GM21367 (cell line): ENCODE data around the gene DRGX.

Experiments used
- ATAC-seq: cut with Tn5 transposase; IDR thresholded peaks from one replicate; pipeline ENCODE4 v1.9.1; 2021; ENCODE audit not compliant: unreplicated experiment

Gene DRGX

DNA sequence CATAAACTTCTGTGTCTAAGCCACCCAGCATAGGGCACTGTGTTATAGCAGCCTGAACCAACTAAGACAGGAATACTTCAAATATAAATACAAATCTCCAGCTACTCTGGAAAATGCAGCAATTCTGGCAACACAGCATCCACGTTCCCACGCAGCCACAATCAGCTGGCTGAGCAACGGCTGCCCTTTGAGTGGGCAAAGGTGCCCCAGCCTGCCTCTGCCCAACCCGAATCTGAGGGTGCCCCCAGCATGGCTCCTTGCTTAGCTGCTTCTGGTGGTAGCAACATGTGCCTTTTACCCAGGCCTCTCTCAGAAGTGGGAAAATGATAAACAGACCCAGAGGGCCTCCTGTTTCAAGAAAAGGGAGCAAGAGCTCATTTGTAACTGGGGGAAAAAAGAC lies 12.0 kb downstream of the DRGX start:
- ATAC-seq = no peak

DNA sequence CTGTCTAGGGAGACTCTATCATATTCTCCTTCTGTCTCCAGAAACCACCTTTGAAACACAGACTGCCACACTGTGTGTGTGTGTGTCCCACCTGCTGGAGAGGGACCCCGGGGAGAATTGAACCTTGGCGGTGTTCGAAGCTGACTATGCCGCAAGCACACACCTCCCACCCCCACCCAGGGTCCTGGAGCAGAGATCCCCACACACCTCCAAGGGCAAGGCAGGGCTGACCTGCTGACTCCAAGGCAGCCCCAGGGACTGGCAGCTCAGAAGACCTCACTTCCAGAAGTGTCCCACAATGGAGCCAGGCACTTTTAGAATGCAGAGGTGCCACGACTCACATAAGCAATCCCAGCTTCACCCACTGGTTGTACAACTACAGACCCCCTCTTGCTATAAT lies 13.1 kb downstream of the DRGX start:
- no peak for ATAC-seq

DNA sequence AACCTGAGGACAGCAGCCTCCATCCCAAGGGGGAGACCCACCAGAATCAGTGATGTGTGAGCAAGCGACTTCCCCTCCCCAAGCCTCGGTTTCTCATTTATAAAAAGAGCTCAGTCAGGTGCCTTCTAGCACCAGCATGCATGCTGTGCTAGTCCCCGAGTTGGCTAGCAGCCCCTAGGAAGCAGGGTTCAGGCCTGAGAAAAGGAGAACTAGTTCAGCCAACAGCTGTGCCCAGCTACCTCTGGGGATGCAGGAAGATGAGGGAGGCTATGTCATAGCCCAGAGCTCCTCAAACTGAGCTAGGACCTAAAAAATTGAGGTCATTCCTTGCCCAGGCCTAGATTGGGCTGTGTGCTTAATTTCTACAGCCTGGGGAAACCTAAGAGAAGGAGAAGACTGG lies 13.7 kb downstream of the DRGX start:
- no peak for ATAC-seq

DNA sequence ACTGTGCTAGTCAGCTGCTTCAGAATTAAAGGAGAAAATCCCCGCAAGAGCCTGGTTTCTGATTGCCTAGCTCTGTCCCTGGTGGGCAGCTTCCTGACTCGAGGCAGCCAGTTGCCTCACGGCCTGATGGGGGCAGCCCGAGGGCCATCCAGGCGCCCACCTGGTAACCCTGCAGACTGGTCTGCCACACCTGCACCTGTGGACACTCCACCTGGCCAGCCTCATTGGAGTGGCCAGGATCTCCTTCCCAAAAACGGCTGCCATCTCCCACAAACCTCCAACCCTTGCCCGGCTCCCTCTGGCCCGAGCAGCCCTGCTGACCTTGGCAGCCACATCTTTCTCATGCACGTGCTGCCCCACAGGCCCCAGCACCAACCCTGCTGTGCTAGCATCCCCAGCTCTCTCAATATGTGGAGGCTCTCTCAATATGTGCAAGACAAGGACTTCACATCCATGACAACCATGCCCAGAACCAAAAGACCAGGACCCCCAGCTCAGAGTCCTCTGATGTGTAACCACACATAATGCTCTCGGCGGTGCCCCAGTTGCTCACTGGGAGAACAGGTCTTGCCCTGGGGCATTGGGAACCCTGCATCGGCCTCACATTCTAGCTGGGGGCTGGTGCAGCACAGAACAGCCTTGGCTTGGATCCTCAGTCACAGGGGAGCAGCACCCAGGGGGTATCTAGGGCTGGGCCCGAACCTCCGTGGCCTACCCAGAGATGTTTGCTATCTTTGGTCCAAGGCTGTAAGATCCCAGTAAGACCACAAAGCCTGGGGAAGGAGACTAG lies 14.6 kb downstream of the DRGX start:
- ATAC-seq = no peak

DNA sequence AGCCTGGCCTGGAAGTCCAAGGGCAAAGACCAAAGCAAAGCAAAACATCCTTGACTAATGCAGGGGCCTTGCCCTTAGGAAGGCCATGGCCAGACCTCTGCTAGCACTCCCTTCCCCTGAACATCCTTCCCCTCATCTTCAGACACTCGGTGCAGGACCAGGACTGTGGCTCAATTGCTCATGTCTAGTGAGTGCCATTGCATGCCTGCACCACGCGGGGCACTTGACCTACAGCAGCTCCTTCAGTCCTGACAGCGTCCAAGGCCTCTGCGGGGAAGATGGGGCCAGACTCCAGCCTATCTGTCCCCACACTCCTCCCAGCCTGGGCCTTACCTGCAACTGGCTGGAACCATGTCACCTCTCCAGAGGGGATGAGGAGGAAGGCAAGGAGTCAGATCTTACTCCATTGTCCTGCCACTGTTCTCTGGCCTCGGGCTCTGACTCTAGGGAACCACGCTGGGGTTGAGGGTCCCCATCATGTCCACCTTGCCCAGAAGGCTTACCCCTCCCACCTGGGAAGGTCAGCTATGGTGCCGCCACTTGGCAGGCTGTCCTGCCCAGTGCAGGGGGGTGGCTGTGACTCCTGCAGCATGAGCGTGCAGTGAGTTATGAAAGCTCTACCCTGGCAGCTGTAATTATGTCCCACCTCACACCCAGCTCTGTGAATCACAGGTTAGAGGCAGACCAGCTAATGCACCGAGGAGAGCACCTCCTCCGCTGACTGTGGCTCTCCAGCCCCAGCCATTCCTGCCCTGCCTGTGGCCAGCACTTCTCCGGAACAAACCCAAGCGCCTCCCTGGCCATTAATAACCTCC lies 16.1 kb downstream of the DRGX start:
- ATAC-seq = no peak

DNA sequence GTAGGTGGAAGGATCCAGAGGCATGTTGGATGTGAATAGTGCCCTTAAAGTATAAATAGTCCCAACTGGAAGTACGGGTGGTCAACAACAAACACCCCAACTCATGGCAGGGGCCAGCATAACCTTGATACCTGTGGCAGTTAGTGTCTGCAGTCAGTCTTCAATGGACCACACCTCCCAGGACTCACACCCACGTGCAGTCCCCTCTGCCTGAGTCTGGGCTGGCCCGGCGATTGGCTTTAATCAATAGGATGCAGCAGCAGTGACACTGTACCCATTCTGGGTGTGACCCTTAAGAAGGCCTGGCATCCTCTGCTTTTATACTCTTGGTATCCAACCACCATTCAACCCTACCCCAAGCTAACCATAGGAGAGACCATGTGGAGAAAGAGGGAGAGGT lies 18.6 kb downstream of the DRGX start:
- ATAC-seq = no peak

DNA sequence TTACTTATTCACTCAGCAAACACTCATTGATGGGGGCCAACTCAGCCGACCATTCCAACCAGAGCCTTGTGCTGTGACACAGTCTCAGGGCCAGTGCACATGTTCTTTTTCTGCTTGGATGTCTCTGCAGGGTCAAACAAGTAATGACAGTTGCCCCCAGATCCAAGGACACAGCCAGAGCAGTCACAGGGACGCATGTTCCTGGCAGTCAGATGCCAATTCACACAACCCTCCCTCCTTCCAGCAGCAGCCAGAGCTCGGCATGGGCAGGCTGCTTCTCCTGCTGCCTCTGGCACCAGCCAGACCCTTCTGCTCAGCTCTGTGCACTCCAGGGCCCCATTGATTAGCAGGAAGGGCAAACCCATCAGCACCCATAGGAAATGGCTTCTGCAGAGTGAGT lies 20.3 kb downstream of the DRGX start:
- ATAC-seq = no peak

DNA sequence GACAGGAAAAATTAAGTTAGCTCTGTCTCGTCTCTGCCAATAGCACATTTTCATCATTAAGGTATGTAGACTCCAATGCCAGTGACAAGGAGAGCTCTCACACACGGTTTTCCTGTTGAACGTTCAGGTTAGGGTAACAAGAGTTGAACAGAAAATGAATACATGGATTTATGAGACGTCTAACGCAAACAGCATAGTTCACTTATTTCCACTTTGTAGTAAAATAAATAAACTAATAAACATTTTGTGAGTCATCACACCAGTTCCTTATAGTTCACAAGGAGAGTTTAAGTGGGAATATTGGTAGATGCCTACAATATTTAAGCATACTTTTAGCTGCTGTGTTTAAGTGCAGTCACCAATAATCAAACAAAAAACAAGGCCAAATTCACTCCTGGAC lies 21.1 kb downstream of the DRGX start:
- no peak for ATAC-seq

DNA sequence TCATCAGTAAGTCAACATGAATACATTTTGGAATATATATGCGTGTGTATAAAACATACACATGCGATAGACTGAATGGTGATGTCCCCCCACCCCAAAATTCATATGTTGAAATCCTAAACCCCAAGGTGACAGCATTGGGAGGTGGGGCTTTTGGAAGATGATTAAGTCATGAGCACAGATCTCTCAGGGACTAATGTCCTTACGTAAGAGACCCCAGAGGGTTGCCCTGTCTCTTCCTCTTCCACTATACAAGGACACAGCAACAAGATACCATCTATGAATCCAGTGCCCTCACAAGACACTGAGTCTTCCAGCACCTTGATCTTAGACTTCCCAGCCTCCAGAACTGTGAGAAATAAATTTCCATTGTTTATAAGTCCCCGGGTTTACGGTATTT lies 22.5 kb downstream of the DRGX start:
- ATAC-seq = no peak

DNA sequence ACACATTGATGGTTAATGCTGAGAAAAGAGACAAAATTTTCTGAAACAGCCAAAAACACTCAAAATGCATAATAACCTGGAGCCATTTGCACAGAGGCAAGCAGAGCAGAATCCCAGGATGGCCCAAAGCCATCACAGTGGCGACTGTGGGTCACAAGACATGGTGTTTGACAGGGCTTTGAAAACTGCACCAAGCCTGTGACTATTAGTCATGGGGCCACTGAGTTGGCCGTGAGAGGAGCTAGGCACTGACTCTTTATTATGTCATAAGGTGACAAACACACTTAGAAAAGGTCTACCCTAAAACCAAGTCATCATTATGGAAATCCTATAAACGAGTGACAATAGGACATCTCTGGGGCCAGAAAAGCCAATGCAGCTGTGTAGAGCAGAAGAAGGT lies 23.9 kb downstream of the DRGX start:
- ATAC-seq = no peak

DNA sequence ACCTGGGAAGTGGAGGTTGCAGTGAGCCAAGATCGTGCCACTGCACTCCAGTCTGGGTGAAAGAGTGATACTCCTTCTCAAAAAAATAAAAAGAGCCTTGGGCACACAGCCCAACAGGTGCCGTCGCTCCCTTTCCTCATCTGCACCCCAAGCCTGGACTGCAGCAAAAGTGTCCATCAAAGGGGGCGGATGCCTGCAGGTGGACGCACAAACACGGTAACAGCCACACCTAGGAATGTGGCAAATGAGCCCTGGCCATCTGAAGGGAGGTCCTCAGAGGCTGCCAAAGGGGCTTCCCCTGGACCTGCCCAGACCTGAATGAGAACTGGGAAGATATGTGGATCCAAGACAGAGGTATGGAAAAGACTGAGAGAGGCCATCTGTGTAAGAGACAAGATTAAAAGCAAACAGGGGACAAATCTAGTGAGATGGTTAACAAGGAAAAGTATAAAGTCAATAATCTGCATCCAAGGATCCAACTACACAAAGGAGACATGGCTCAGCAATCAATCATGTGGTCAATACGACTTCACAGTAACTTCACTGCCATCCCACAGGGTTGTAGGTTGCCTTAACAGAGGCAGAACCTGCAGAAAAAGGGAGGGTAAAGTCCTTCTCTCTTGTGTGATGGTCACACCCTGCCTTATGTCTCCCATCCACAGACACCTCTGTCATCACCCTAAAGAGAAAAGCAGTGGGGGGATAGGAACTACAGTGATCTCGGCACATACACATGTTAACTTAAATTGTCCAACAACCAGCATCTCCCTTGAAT lies 25.4 kb downstream of the DRGX start:
- no peak for ATAC-seq

DNA sequence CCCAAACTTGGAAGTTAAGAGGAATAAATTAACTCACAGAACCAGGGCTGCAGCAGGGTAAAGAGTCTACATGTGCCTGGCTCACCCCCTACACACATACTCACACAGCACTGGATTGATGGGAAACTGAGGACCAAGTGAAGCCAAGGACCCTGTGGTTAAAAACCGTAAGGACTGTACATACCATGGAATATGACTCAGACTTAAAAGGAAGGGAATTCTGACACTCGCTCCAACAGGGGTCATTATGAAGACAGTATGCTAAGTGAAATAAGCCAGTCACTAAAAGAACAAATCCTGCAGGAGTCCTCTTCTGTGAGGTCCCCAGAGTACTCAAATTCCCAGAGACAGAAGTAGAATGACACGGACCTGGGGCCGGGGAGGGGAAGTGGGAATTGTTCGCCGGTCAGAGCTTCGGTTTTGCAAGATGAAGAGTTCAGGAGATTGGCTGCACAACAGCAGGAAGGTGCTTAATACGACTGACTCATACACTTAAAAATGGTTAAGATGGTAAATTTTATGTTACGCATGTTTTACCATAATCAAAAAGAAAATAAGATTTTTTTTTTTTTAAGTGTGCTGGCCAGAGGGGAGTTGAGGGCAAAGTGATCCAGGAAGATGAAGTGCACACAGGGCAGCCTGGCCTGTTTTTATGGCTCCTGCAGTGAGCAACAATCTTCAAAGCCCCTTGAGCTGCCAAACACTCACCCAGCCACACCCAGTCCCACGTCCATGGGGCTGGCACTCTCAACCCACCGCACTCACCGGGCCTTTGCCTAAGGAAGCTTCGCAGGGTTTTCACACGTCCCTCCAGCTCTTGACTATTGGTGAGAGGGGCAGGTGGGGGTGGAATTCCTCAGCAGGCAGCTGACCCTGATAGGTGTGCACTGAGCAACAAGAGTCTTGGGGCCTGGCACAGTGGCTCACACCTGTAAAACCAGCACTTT lies 26.4 kb downstream of the DRGX start:
- no peak for ATAC-seq

DNA sequence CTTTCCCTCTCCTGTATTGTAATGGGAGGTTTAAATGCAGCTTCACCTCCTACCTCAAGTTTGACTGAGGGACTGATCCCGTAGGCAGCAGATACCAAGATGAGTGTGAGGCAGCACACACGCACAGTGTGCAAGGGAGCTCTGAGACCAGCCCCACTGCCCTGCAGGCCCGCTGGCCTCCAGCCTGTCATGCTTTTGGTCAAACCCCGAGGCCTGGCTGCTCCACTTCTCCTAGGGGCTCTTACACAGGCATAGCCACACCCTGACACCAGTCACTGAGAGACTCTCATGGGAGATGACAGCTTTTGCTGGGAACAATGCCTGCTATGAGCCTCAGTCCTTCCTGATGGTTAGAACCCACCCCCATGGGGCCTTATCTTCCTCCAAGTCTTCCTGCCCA lies 27.6 kb downstream of the DRGX start:
- no peak for ATAC-seq

DNA sequence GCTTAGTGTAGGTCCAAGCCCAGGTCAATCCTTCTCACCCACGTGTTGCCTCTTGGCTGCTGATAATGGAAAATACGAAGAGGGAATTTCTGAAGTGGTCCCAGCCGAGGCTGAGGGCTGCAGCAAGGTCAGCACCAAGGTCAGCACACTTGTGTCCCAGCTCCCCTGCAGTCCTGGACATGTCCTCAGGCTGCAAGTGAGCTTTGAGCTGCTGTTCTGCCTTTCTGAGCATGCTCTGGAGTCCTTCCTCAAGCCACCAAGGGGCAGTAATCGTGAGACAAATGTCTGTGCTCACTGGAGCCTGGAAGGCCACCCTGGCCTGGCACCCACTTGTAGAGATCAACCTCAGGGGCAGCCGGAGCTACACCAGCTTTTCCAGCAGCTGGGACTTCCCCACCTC lies 28.3 kb downstream of the DRGX start:
- ATAC-seq = no peak

DNA sequence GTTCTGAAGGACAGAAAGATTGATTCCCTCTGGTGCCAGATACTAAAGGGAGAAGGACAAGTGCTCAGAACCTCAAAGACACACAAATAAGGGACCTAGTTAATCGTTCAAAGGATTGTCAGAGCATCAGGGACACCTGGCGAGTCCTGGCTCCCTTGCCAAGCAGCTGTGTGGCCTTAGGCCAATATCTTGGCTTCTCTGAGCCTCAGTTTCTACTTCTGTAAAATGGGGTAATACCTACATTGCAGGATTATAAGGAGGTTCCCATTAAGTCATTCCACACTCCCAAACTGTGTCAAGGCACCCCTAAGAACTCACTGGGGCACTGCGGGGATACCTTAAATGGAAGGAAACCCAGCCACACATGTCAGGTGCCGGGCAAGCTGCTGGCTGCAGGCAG lies 29.4 kb downstream of the DRGX start:
- ATAC-seq = no peak

DNA sequence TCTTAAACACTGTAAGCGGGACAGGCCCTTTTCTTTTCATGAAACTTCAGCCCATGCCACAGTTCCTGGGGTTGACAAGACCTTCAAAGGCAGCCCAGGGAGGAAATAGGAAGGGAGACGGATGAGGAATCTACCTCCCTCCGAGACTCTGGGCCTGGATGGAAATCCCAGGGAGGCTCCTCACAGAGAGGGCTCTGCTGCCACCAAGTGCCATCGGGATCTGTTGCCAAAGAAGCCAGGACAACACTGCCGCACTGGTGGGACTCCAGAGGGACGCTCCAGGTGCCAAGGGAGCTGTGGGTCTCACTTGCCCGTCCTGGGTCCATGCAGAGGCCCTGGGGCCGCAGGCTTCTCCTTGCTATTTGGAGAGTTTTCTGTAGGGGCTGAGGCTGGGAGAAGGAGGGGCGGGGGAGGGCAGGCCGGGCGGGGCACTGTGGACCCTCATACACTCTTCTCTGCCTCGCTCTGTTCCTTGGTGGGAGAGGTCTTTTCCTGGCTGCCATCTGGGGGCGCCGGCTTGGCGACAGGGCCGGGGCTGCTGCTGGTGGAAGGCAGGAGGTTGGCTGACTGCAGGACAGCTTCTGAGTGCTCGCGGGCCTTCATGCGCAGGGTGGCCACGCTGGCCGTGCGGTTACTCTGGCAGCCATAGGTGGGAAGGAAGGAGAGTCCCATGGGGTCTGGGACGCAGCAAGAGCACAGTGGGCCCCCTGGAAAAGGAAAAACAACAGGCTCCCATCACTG lies 30.0 kb downstream of the DRGX start:
- no peak for ATAC-seq

DNA sequence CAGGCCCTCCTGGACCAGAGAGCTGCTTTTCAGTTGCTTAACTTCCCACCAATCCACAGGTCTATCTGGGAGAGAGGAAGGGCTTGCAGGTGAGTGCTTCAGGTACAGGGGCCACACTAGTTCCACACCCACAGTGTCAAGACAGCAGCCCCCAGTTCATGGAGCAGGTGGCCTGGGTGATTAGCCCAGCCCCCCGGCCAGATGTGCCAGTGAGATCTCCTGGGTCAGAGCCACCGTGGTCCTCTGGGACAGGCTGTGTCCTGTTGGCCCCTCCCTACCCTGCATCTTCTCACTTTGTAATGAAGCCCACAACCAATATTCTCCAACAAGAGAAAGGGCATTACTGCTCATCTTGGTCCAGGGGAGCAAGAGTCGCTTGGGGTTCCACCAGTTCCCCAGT lies 30.6 kb downstream of the DRGX start:
- ATAC-seq = no peak

DNA sequence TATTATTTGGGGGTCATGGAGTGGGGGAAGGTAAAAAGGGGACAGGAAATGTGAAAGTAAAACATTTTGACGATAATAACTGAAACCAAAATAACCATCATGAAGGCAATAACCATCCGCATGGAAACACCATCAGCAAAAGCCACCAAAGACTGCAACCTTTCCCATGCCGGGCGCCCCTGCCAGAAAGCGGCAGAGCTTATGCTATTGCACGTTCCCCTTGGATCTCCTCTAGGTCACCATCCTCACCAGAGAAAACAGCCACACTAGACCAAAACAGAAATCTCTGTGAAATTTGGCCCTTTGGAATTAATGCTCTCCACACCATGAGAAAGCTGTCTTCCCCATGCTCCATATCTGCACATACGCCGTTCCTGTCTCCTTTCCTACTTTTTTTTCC lies 31.1 kb downstream of the DRGX start:
- no peak for ATAC-seq

DNA sequence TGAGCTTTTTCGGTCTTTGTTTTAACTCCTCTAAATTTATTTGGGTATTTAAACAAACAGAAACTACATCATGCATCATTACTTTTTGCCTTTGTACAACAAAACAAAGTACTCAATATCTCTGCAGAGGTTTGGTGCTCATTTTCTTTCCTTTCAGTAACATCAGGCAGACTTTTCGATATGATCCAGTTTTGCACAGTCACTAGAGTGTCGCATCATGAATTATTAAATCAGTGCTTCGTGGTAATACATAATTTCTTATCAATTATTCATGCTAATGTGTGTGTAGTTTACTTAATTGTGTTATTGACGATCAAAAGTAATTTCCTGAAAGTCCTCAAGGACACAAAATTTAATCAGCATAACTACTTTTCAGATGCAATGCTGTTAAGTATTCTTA lies 31.8 kb downstream of the DRGX start:
- ATAC-seq = no peak
